Posterior cingulate gyrus (tissue), 11 donors: ENCODE results near the gene LILRB1.
"Not testable (repeated sequence)": the region's sequence is repeated elsewhere in the genome, so short reads cannot be mapped to it uniquely, and the experiment has no call there.

Experiments
- DNase-seq, 10 donors: peaks; one replicate each; pipeline versions ENCODE4 v3.0.0 to v3.0.0-alpha.2; 2020 to 2021; ENCODE audit warnings: mixed read lengths in 3 of 10
- intact Hi-C: fragments of 100-400 bp; cut with DNase I; formaldehyde crosslinking; loops from one replicate; pipeline ENCODE4 v1.15.1; 2023

The LILRB1 gene

GRCh38 chr19:54624234-54624633, 6.0 kb upstream of the LILRB1 start:
- intact Hi-C loops, DNase-seq: not testable (repeated sequence)

GRCh38 chr19:54624934-54625730, 5.2 kb upstream of the LILRB1 start:
- peak in 1 of 10 donors; percentile 44 for DNase-seq
- intact Hi-C loops, result not testable (repeated sequence)

GRCh38 chr19:54626757-54627156, 3.5 kb upstream of the LILRB1 start:
- intact Hi-C loops, result no loop called here
- no peak for DNase-seq

- intact Hi-C loops, DNase-seq: not testable (repeated sequence)
These were observed 2.4 kb upstream of the LILRB1 start for GRCh38 chr19:54627912-54628311.

- no peak for DNase-seq
- intact Hi-C loops, result no loop called here
These were observed 498 bp downstream of the LILRB1 start for GRCh38 chr19:54630782-54631181.

- DNase-seq, intact Hi-C loops: not testable (repeated sequence)
These were observed 1.4 kb downstream of the LILRB1 start for GRCh38 chr19:54631489-54632337.

- intact Hi-C loops, DNase-seq: not testable (repeated sequence)
These were observed 2.2 kb downstream of the LILRB1 start for GRCh38 chr19:54632517-54632916.

- no peak for DNase-seq
- intact Hi-C loops, result no loop called here
These were observed 3.1 kb downstream of the LILRB1 start for GRCh38 chr19:54633401-54633800.

- intact Hi-C loops, DNase-seq: not testable (repeated sequence)
These were observed 5.8 kb downstream of the LILRB1 start for GRCh38 chr19:54636081-54636480.

- peak in 1 of 10 donors; percentile 55 for DNase-seq
- intact Hi-C loops, result no loop called here
These were observed 8.4 kb downstream of the LILRB1 start for GRCh38 chr19:54638683-54639082.

GRCh38 chr19:54642953-54643352, 12.7 kb downstream of the LILRB1 start:
- intact Hi-C loops, DNase-seq: not testable (repeated sequence)

- DNase-seq, result not testable (repeated sequence)
These were observed 13.3 kb downstream of the LILRB1 start for GRCh38 chr19:54643583-54643982.

GRCh38 chr19:54644056-54644455, 13.8 kb downstream of the LILRB1 start:
- peak in 1 of 10 donors; percentile 10 for DNase-seq
- intact Hi-C loops, result no loop called here

More at GRCh38 chr19:54643583-54643982, 13.3 kb downstream of the LILRB1 start:
- intact Hi-C loops, result not testable (repeated sequence)

GRCh38 chr19:54646331-54646841, 16.1 kb downstream of the LILRB1 start:
- DNase-seq, result peak in 1 of 10 donors; percentile 62
- intact Hi-C loops, result no loop called here

- no peak for DNase-seq
- intact Hi-C loops, result no loop called here
These were observed 17.8 kb downstream of the LILRB1 start for GRCh38 chr19:54648129-54648528.

- intact Hi-C loops, result no loop called here
- no peak for DNase-seq
These were observed 19.9 kb downstream of the LILRB1 start for GRCh38 chr19:54650108-54650655.

- intact Hi-C loops, result no loop called here
- no peak for DNase-seq
These were observed 23.0 kb downstream of the LILRB1 start for GRCh38 chr19:54653181-54653809.

- intact Hi-C loops, result no loop called here
- DNase-seq, result no peak
These were observed 24.4 kb downstream of the LILRB1 start for GRCh38 chr19:54654447-54655321.

GRCh38 chr19:54659300-54659699, 29.0 kb downstream of the LILRB1 start:
- intact Hi-C loops, result no loop called here

More at GRCh38 chr19:54659300-54659699, 29.0 kb downstream of the LILRB1 start:
- DNase-seq, result no peak
